ENCODE data around the gene IQCN.

IQCN gene

DNA sequence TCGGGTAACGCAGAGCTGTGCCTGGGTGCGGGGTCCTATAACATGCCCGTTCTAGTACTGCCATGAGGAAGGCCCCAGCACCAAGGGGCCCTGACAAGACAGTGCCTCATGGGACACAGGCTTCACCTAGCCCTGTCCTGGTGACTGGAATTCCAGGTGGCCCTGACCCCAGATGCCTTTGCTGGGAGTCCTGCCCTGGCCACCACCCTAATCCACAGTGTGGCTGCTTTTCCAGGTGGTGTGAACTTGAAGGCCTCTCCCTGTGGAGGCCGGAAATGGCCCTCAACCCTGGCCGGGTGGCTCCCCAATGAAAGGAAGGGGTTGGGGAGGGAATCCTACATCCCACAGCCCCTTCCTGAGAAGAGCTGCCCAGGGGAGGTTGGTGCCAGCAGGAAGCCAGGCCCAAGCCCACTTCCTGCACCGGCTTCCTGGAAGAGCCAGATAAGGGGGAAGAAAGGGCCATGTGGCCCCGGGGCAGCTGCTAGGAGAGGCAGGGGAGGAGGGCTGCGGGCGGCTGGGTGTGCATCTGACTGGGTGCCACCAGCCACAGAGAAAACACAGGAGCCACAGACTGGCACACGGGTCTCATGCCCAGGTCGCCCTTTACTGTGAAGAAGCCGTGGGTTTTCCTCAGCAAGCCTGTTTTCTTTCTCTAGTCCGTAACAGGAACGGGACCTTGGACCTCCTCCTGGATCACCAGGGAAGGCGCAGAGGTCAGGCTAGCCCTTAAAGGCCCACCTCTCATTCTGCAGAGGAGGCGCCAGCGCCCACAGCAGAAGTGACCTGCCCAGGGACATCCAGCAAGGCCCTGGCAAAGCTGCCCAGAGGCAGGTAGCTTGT is 43.9 kb upstream of the IQCN start:
- Histone ChIP-seq H3K4ac (ENCODE audit: low read length) (no peak overlapping the region), H3K18ac (ENCODE audit: low read length) (peak overlapping the region; percentile 25), H2BK12ac (ENCODE audit: low read length) (no peak overlapping the region), H4K8ac (ENCODE audit: low read depth, low read length) (no peak overlapping the region), H3K27ac (replicated peaks; ENCODE audit: low read length) (no peak overlapping the region), H3K36me3 (replicated peaks in 1 of 2; ENCODE audit: control insufficient read depth in 2 of 2, insufficient read depth in 2 of 2, low read length in 2 of 2) (peaks cover 18 to 68% of the 10 kb centered on the region in 2 donors), H3K27me3 (ENCODE audit: control insufficient read depth in 3 of 3, insufficient read depth in 3 of 3, low read depth in 1 of 3, low read length in 3 of 3) (no peaks in the 10 kb centered on the region), H2AFZ (ENCODE audit: low read length) (no peak overlapping the region), H2BK5ac (ENCODE audit: low read length) (peak overlapping the region; percentile 39), H3K79me1 (ENCODE audit: low read depth, low read length) (peaks cover 23% of the 10 kb centered on the region), H3K9me3 (replicated peaks in 1 of 2; ENCODE audit: control insufficient read depth in 2 of 2, insufficient read depth in 1 of 2, low read depth in 1 of 2, low read length in 2 of 2) (no peaks in the 10 kb centered on the region), H3K14ac (ENCODE audit: low read length) (no peak overlapping the region), H2BK120ac (ENCODE audit: low read depth, low read length) (no peak overlapping the region), H2BK15ac (ENCODE audit: low read length) (no peak overlapping the region), H4K91ac (ENCODE audit: low read depth, low read length, poor library complexity) (no peak overlapping the region), H3K23ac (ENCODE audit: low read depth, low read length, poor library complexity) (peak overlapping the region; percentile 27), H3K4me2 (ENCODE audit: insufficient read depth, low read length, poor library complexity, severe bottlenecking) (no peak overlapping the region), H2AK5ac (ENCODE audit: low read depth, low read length) (peak overlapping the region; percentile 49), H3K9ac (ENCODE audit: low read depth, low read length, poor library complexity) (no peak overlapping the region), H3K4me3 (ENCODE audit: low read length in 2 of 2) (no peak overlapping the region), H3K4me1 (ENCODE audit: control insufficient read depth in 2 of 2, insufficient read depth in 1 of 2, low read depth in 1 of 2, low read length in 2 of 2) (peaks cover 4 to 9% of the 10 kb centered on the region in 2 donors)
- WGBS, 2 donors (ENCODE audit: extremely low coverage in 2 of 2, insufficient read length in 2 of 2, insufficient replicate concordance in 1 of 2), result no CpG with 5 or more reads among the region's 18 CpGs
- no peak for DNase-seq (ENCODE audit: low spot score)

DNA sequence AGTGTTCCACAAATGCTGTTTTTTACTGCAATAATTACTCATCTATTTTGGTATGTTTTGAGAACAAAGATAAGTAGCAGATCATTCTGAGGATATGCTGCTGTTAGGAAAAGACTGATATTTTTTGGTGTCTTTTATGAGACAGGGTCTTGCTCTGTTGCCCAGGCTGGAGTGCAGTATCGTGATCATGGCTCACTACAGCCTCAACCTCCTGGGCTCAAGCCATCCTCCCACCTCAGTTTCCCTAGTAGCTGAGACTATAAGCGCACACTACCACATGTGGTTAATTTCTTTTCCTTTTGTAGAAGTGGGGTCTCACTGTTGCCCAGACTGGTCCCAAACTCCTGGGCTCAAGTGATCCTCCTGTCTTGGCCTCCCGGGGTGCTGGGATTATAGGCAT is 39.1 kb upstream of the IQCN start:
- Histone ChIP-seq H3K27ac (replicated peaks; ENCODE audit: low read length) (no peak overlapping the region), H2BK120ac (ENCODE audit: low read depth, low read length) (no peak overlapping the region), H3K4me1 (ENCODE audit: control insufficient read depth in 2 of 2, insufficient read depth in 1 of 2, low read depth in 1 of 2, low read length in 2 of 2) (no peaks in the 10 kb centered on the region), H3K4me3 (ENCODE audit: low read length in 2 of 2) (no peak overlapping the region), H2AK5ac (ENCODE audit: low read depth, low read length) (no peak overlapping the region), H2BK15ac (ENCODE audit: low read length) (no peak overlapping the region), H2BK12ac (ENCODE audit: low read length) (no peak overlapping the region), H3K18ac (ENCODE audit: low read length) (no peak overlapping the region), H3K36me3 (replicated peaks in 1 of 2; ENCODE audit: control insufficient read depth in 2 of 2, insufficient read depth in 2 of 2, low read length in 2 of 2) (peaks cover 48 to 91% of the 10 kb centered on the region in 2 donors), H3K4ac (ENCODE audit: low read length) (no peak overlapping the region), H4K91ac (ENCODE audit: low read depth, low read length, poor library complexity) (no peak overlapping the region), H4K8ac (ENCODE audit: low read depth, low read length) (no peak overlapping the region), H3K23ac (ENCODE audit: low read depth, low read length, poor library complexity) (no peak overlapping the region), H3K14ac (ENCODE audit: low read length) (no peak overlapping the region), H3K9me3 (replicated peaks in 1 of 2; ENCODE audit: control insufficient read depth in 2 of 2, insufficient read depth in 1 of 2, low read depth in 1 of 2, low read length in 2 of 2) (no peaks in the 10 kb centered on the region), H3K4me2 (ENCODE audit: insufficient read depth, low read length, poor library complexity, severe bottlenecking) (no peak overlapping the region), H3K9ac (ENCODE audit: low read depth, low read length, poor library complexity) (no peak overlapping the region), H2BK5ac (ENCODE audit: low read length) (no peak overlapping the region), H3K79me1 (ENCODE audit: low read depth, low read length) (peaks cover 25% of the 10 kb centered on the region), H3K27me3 (ENCODE audit: control insufficient read depth in 3 of 3, insufficient read depth in 3 of 3, low read depth in 1 of 3, low read length in 3 of 3) (no peaks in the 10 kb centered on the region), H2AFZ (ENCODE audit: low read length) (no peak overlapping the region)
- no CpG with 5 or more reads among the region's 3 CpGs for WGBS, 2 donors (ENCODE audit: extremely low coverage in 2 of 2, insufficient read length in 2 of 2, insufficient replicate concordance in 1 of 2)
- DNase-seq (ENCODE audit: low spot score), result no peak

DNA sequence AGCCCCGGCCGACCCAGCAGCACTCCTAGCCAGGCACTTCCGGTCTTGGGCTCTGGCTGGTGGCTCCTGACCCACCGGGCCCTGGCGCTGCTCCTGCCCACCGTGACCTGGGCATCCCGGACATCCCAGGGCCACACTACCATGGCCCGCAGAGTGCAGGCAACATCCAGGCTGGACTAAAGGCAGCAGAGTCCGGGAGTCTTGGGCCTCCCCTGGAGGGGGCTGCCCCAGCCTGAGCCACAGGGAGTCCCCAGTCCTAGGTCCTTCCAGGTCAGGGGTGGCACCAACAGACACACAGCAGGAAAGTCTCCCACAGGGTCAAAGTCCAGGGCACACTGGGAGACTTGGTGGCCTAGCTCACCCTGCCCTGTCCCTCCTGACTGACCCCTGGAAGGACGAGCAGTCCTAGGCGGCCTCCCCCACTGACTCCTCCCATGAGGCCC is 37.9 kb upstream of the IQCN start:
- Histone ChIP-seq H3K23ac (ENCODE audit: low read depth, low read length, poor library complexity) (peak overlapping the region; percentile 80), H3K18ac (ENCODE audit: low read length) (no peak overlapping the region), H3K4me2 (ENCODE audit: insufficient read depth, low read length, poor library complexity, severe bottlenecking) (no peak overlapping the region), H2BK15ac (ENCODE audit: low read length) (no peak overlapping the region), H3K4me1 (ENCODE audit: control insufficient read depth in 2 of 2, insufficient read depth in 1 of 2, low read depth in 1 of 2, low read length in 2 of 2) (no peaks in the 10 kb centered on the region), H2AFZ (ENCODE audit: low read length) (no peak overlapping the region), H3K27ac (replicated peaks; ENCODE audit: low read length) (no peak overlapping the region), H2BK5ac (ENCODE audit: low read length) (peak overlapping the region; percentile 39), H3K4me3 (ENCODE audit: low read length in 2 of 2) (peak overlapping the region in 1 of 2 donors; percentile 11), H2BK120ac (ENCODE audit: low read depth, low read length) (no peak overlapping the region), H2AK5ac (ENCODE audit: low read depth, low read length) (no peak overlapping the region), H3K36me3 (replicated peaks in 1 of 2; ENCODE audit: control insufficient read depth in 2 of 2, insufficient read depth in 2 of 2, low read length in 2 of 2) (peaks cover 55 to 95% of the 10 kb centered on the region in 2 donors), H3K14ac (ENCODE audit: low read length) (no peak overlapping the region), H3K9me3 (replicated peaks in 1 of 2; ENCODE audit: control insufficient read depth in 2 of 2, insufficient read depth in 1 of 2, low read depth in 1 of 2, low read length in 2 of 2) (no peaks in the 10 kb centered on the region), H4K8ac (ENCODE audit: low read depth, low read length) (no peak overlapping the region), H3K27me3 (ENCODE audit: control insufficient read depth in 3 of 3, insufficient read depth in 3 of 3, low read depth in 1 of 3, low read length in 3 of 3) (no peaks in the 10 kb centered on the region), H4K91ac (ENCODE audit: low read depth, low read length, poor library complexity) (no peak overlapping the region), H3K4ac (ENCODE audit: low read length) (no peak overlapping the region), H3K9ac (ENCODE audit: low read depth, low read length, poor library complexity) (peak overlapping the region; percentile 50), H3K79me1 (ENCODE audit: low read depth, low read length) (peaks cover 18% of the 10 kb centered on the region), H2BK12ac (ENCODE audit: low read length) (no peak overlapping the region)
- no peak for DNase-seq (ENCODE audit: low spot score)
- WGBS, 2 donors (ENCODE audit: extremely low coverage in 2 of 2, insufficient read length in 2 of 2, insufficient replicate concordance in 1 of 2), result no CpG with 5 or more reads among the region's 11 CpGs

DNA sequence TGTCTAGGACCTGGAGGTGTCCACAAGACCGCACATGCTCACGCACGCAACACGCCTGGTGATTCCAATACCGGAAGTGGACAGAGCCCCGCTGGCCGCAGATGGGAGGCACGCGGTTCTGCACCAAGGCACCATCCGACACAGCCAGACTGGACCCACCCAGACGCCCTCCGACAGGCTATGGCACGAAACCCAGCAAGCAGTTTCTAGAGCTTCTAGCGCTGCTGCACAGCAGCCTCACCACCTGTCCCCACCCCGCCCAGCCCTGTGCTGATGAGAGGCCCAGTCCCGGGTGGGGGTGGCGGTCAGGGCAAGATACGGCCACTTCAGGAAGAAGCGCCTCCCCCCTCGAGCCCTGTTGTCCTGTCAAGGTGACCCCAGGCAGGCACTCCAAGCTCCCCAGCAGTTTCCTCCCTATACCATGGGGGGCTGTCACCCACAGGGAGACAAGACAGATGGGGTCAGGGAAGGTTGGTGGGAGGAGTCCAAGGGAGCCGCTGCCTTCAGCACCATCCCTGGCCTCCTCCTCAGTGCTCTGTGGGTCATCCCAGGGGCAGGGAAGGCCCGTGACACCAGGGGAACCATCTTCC is 37.3 kb upstream of the IQCN start:
- no CpG with 5 or more reads among the region's 22 CpGs for WGBS, 2 donors (ENCODE audit: extremely low coverage in 2 of 2, insufficient read length in 2 of 2, insufficient replicate concordance in 1 of 2)
- H3K27ac ChIP-seq (replicated peaks; ENCODE audit: low read length), result no peak overlapping the region

More for the DNA sequence above, 37.3 kb upstream of the IQCN start:
- Histone ChIP-seq H2BK120ac (ENCODE audit: low read depth, low read length) (no peak overlapping the region), H3K36me3 (replicated peaks in 1 of 2; ENCODE audit: control insufficient read depth in 2 of 2, insufficient read depth in 2 of 2, low read length in 2 of 2) (peaks cover 60 to 98% of the 10 kb centered on the region in 2 donors), H3K4me3 (ENCODE audit: low read length in 2 of 2) (no peak overlapping the region), H3K9me3 (replicated peaks in 1 of 2; ENCODE audit: control insufficient read depth in 2 of 2, insufficient read depth in 1 of 2, low read depth in 1 of 2, low read length in 2 of 2) (no peaks in the 10 kb centered on the region), H3K4me2 (ENCODE audit: insufficient read depth, low read length, poor library complexity, severe bottlenecking) (no peak overlapping the region), H3K14ac (ENCODE audit: low read length) (peak overlapping the region; percentile 21), H2AFZ (ENCODE audit: low read length) (no peak overlapping the region), H4K8ac (ENCODE audit: low read depth, low read length) (no peak overlapping the region), H2BK15ac (ENCODE audit: low read length) (no peak overlapping the region), H2AK5ac (ENCODE audit: low read depth, low read length) (no peak overlapping the region), H3K9ac (ENCODE audit: low read depth, low read length, poor library complexity) (no peak overlapping the region), H3K4ac (ENCODE audit: low read length) (peak overlapping the region; percentile 53), H3K23ac (ENCODE audit: low read depth, low read length, poor library complexity) (peak overlapping the region; percentile 80), H2BK12ac (ENCODE audit: low read length) (no peak overlapping the region), H3K4me1 (ENCODE audit: control insufficient read depth in 2 of 2, insufficient read depth in 1 of 2, low read depth in 1 of 2, low read length in 2 of 2) (no peaks in the 10 kb centered on the region), H2BK5ac (ENCODE audit: low read length) (peak overlapping the region; percentile 39), H3K18ac (ENCODE audit: low read length) (no peak overlapping the region), H3K79me1 (ENCODE audit: low read depth, low read length) (peaks cover 18% of the 10 kb centered on the region), H3K27me3 (ENCODE audit: control insufficient read depth in 3 of 3, insufficient read depth in 3 of 3, low read depth in 1 of 3, low read length in 3 of 3) (no peaks in the 10 kb centered on the region), H4K91ac (ENCODE audit: low read depth, low read length, poor library complexity) (no peak overlapping the region)
- no peak for DNase-seq (ENCODE audit: low spot score)

Data from neuronal stem cell (in vitro differentiated cells).